ENCODE measurements around the gene PKP1. TPM values are rescaled to one million over a fixed set of nuclear protein-coding genes. Genes with fewer than 3 reads are reported as not detected.

The PKP1 gene
- polyA plus RNA-seq, 3 donors: not detected

GRCh38 chr1:201356236-201356635 is 72.9 kb downstream of the PKP1 start:
- Mint-ChIP-seq H3K9me3 (no peaks in the 10 kb centered on the region), H3K27ac (no peak overlapping the region), H3K4me1 (no peaks in the 10 kb centered on the region), H3K4me3 (no peak overlapping the region), H3K36me3 (no peaks in the 10 kb centered on the region), H3K27me3 (ENCODE audit: low read depth in 3 of 3) (peaks cover 2 to 12% (median 8%) of the 10 kb centered on the region in 3 donors)
- Histone ChIP-seq H3K36me3 (replicated peaks in 1 of 2; ENCODE audit: control insufficient read depth in 1 of 2, insufficient read depth in 2 of 2, low read length in 2 of 2) (no peaks in the 10 kb centered on the region), H3K9ac (ENCODE audit: insufficient read depth, low read length, poor library complexity, severe bottlenecking) (no peak overlapping the region), H3K4me2 (replicated peaks; ENCODE audit: extremely low read depth, low read length, poor library complexity, severe bottlenecking) (no peak overlapping the region), H3K79me2 (ENCODE audit: insufficient read depth, low read length) (no peaks in the 10 kb centered on the region), H3K4me1 (ENCODE audit: control insufficient read depth in 1 of 2, insufficient read depth in 2 of 2, low read length in 2 of 2) (no peaks in the 10 kb centered on the region), H3K27ac (ENCODE audit: low read depth in 1 of 2, low read length in 2 of 2) (no peak overlapping the region), H3K9me3 (replicated peaks in 1 of 2; ENCODE audit: control insufficient read depth in 1 of 2, insufficient read depth in 1 of 2, low read length in 2 of 2) (no peaks in the 10 kb centered on the region), H3K4me3 (replicated peaks in 1 of 3; ENCODE audit: low read depth in 2 of 3, low read length in 3 of 3) (no peak overlapping the region), H3K27me3 (ENCODE audit: control insufficient read depth in 2 of 2, insufficient read depth in 2 of 2, low read length in 2 of 2) (no peaks in the 10 kb centered on the region), H4K20me1 (ENCODE audit: insufficient read depth, low read length) (no peaks in the 10 kb centered on the region), H2AFZ (ENCODE audit: insufficient read depth, low read depth, low read length, poor library complexity, severe bottlenecking) (no peak overlapping the region)
- 97% methylated on average over 3 of the region's 5 CpGs for WGBS (ENCODE audit: insufficient coverage)
- no peak for DNase-seq
- TF ChIP-seq CTCF (IDR thresholded peaks at IDR 0.05): no peak
- intact Hi-C loops (cut with micrococcal nuclease): no loop called here

GRCh38 chr1:201356701-201357100 is 73.4 kb downstream of the PKP1 start:
- Histone ChIP-seq H3K4me1 (ENCODE audit: control insufficient read depth in 1 of 2, insufficient read depth in 2 of 2, low read length in 2 of 2) (no peaks in the 10 kb centered on the region), H3K36me3 (replicated peaks in 1 of 2; ENCODE audit: control insufficient read depth in 1 of 2, insufficient read depth in 2 of 2, low read length in 2 of 2) (no peaks in the 10 kb centered on the region), H3K27me3 (ENCODE audit: control insufficient read depth in 2 of 2, insufficient read depth in 2 of 2, low read length in 2 of 2) (no peaks in the 10 kb centered on the region), H3K27ac (ENCODE audit: low read depth in 1 of 2, low read length in 2 of 2) (no peak overlapping the region), H3K79me2 (ENCODE audit: insufficient read depth, low read length) (no peaks in the 10 kb centered on the region), H4K20me1 (ENCODE audit: insufficient read depth, low read length) (no peaks in the 10 kb centered on the region), H3K9me3 (replicated peaks in 1 of 2; ENCODE audit: control insufficient read depth in 1 of 2, insufficient read depth in 1 of 2, low read length in 2 of 2) (no peaks in the 10 kb centered on the region), H2AFZ (ENCODE audit: insufficient read depth, low read depth, low read length, poor library complexity, severe bottlenecking) (no peak overlapping the region), H3K9ac (ENCODE audit: insufficient read depth, low read length, poor library complexity, severe bottlenecking) (no peak overlapping the region), H3K4me3 (replicated peaks in 1 of 3; ENCODE audit: low read depth in 2 of 3, low read length in 3 of 3) (no peak overlapping the region), H3K4me2 (replicated peaks; ENCODE audit: extremely low read depth, low read length, poor library complexity, severe bottlenecking) (no peak overlapping the region)
- Mint-ChIP-seq H3K27ac (no peak overlapping the region), H3K4me1 (no peaks in the 10 kb centered on the region), H3K36me3 (no peaks in the 10 kb centered on the region), H3K27me3 (ENCODE audit: low read depth in 3 of 3) (peaks cover 2 to 10% (median 8%) of the 10 kb centered on the region in 3 donors), H3K9me3 (no peaks in the 10 kb centered on the region), H3K4me3 (no peak overlapping the region)
- intact Hi-C loops (cut with micrococcal nuclease): no loop called here
- DNase-seq: no peak
- TF ChIP-seq CTCF (IDR thresholded peaks at IDR 0.05): no peak
- 95% methylated on average over 10 of the region's 11 CpGs for WGBS (ENCODE audit: insufficient coverage)

Data from CD14-positive monocyte (primary cell).